MCF 10A (cell line): ENCODE data around the gene AMOTL2. TPM values are rescaled to one million over a fixed set of nuclear protein-coding genes. Genes with fewer than 3 reads are reported as not detected.

Experiments used
- BruUV-seq: library from RNA; stranded (reverse); fragments of 400-500 nt; replicated peaks from 2 replicates; lab custom pipeline; 2021; lab: Mats Ljungman, UMichigan
- CTCF ChIA-PET: fragments of 300-600 bp; sonication (Branson Sonifier 250); formaldehyde crosslinking; extraction: SDS; loops from one replicate; lab custom pipeline; 2021; ENCODE audit warnings: antibody characterized with exemption, inconsistent platforms; lab: Yijun Ruan, JAX
- POLR2A ChIA-PET: fragments of 300-600, 350-650 bp; sonication (Branson Sonifier 250); formaldehyde crosslinking; extraction: SDS; loops from one replicate; lab custom pipeline; 2020; ENCODE audit warnings: antibody characterized with exemption, inconsistent platforms; lab: Yijun Ruan, JAX
- DNase-seq: peaks from one replicate; pipeline ENCODE4 v3.0.0-alpha.2; 2018; ENCODE audit not compliant: unreplicated experiment
- H3K27ac Mint-ChIP-seq: one replicate; pipeline ENCODE4 v1.8.0; 2022; ENCODE audit warnings: mild to moderate bottlenecking, low read depth, mixed read lengths; ENCODE audit not compliant: unreplicated experiment
- H3K27me3 Mint-ChIP-seq: one replicate; pipeline ENCODE4 v1.8.0; 2022; ENCODE audit warnings: mixed read lengths; ENCODE audit not compliant: insufficient read depth, unreplicated experiment
- H3K36me3 Mint-ChIP-seq: one replicate; pipeline ENCODE4 v1.8.0; 2022; ENCODE audit warnings: mild to moderate bottlenecking, moderate library complexity, mixed read lengths; ENCODE audit not compliant: insufficient read depth, unreplicated experiment
- H3K4me1 Mint-ChIP-seq: one replicate; pipeline ENCODE4 v1.8.0; 2022; ENCODE audit warnings: mixed read lengths; ENCODE audit not compliant: insufficient read depth, unreplicated experiment
- H3K4me3 Mint-ChIP-seq: one replicate; pipeline ENCODE4 v1.8.0; 2022; ENCODE audit warnings: mild to moderate bottlenecking, moderate library complexity, mixed read lengths; ENCODE audit not compliant: unreplicated experiment
- H3K9me3 Mint-ChIP-seq: one replicate; pipeline ENCODE4 v1.8.0; 2022; ENCODE audit warnings: mixed read lengths; ENCODE audit not compliant: unreplicated experiment
- intact Hi-C: fragments of 100-400 bp; cut with micrococcal nuclease; formaldehyde crosslinking; loops from 2 replicates; pipeline ENCODE4 v1.14.1; 2022
- total RNA-seq: library from RNA; stranded (reverse); gene quantifications from 2 replicates; pipeline ENCODE4 v1.2.3, GENCODE V29; 2022
- TF ChIP-seq, protein P1 (sequence below): fragments of 200-600 bp; IDR thresholded peaks from one replicate; pipeline ENCODE4 v1.8.0; 2022; ENCODE audit warnings: antibody characterized with exemption, mild to moderate bottlenecking; ENCODE audit not compliant: unreplicated experiment

AMOTL2 gene
- total RNA-seq, 1 experiment from 2014 or later: 137 TPM

DNA sequence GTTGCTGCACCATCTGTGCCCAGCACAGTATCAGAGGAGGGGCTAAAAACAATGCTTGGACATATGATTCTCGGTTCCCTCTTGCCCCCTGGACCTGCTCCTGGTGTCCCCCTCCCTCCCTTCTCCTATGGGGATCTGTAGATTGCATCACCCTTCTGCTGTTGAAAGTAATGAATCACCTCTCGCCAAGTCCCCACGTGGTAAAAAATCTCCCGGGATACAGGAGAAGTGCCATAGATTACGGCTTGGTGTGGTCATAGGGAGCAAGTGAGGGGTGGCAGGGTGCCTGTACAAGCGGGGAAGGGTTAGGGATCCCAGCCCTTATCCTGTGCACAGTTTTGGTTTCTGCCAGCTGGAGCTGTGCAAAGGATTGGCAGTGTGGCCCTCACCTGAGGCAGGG lies 37.7 kb downstream of the AMOTL2 start:
- no peak overlapping the region for H3K4me3 Mint-ChIP-seq
- peak; percentile 83 for DNase-seq
- TF ChIP-seq, protein P1, sequence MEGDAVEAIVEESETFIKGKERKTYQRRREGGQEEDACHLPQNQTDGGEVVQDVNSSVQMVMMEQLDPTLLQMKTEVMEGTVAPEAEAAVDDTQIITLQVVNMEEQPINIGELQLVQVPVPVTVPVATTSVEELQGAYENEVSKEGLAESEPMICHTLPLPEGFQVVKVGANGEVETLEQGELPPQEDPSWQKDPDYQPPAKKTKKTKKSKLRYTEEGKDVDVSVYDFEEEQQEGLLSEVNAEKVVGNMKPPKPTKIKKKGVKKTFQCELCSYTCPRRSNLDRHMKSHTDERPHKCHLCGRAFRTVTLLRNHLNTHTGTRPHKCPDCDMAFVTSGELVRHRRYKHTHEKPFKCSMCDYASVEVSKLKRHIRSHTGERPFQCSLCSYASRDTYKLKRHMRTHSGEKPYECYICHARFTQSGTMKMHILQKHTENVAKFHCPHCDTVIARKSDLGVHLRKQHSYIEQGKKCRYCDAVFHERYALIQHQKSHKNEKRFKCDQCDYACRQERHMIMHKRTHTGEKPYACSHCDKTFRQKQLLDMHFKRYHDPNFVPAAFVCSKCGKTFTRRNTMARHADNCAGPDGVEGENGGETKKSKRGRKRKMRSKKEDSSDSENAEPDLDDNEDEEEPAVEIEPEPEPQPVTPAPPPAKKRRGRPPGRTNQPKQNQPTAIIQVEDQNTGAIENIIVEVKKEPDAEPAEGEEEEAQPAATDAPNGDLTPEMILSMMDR: no peak
- no peaks in the 10 kb centered on the region for H3K27me3 Mint-ChIP-seq
- peaks cover 5% of the 10 kb centered on the region for H3K36me3 Mint-ChIP-seq
- peak overlapping the region; percentile 23 for H3K27ac Mint-ChIP-seq
- peaks cover 77% of the 10 kb centered on the region for H3K4me1 Mint-ChIP-seq
- CTCF ChIA-PET: interaction anchor here (0.8 to 2.3 kb wide), 4 partner anchors 22 to 1630 kb away, joined by 3 to 8 read pairs (median 6); no protein-coding TSS in a partner anchor
- intact Hi-C loops: no loop called here
- POLR2A ChIA-PET: interaction anchor here (0.9 to 3.8 kb wide), 5 partner anchors 8 to 149 kb away, joined by 3 to 23 read pairs (median 5); partner anchors contain the start of genes ANAPC13 and CEP63
- BruUV-seq: no TSS peak
- H3K9me3 Mint-ChIP-seq: no peaks in the 10 kb centered on the region

DNA sequence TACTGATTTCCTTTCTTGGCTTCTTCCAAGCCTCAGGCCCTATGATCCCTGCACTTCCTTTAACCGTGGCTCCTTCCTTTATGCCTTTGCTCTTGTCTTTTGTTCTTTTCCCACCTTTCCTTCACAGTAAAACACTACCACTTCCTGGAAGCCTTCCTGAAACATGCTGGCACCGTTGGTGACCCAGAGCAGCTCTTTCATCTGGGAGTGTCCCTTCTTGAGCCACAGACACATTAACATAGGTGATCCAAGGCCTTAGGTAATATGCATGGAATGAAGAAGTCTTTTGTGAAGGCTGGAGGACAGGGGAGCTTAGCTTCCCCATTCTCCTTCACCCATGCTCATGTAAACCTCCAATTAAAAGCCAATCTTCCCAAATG lies 39.4 kb downstream of the AMOTL2 start:
- Mint-ChIP-seq H3K36me3 (no peaks in the 10 kb centered on the region), H3K27ac (peak overlapping the region; percentile 43), H3K27me3 (no peaks in the 10 kb centered on the region), H3K4me3 (peak overlapping the region; percentile 0), H3K4me1 (peaks cover 77% of the 10 kb centered on the region), H3K9me3 (no peaks in the 10 kb centered on the region)
- BruUV-seq: no TSS peak
- TF ChIP-seq, protein P1: no peak
- CTCF ChIA-PET: interaction anchor here (0.7 to 1.4 kb wide), 3 partner anchors 18 to 122 kb away, joined by 3 to 8 read pairs (median 3); no protein-coding TSS in a partner anchor
- intact Hi-C loops: no loop called here
- POLR2A ChIA-PET: interaction anchor here (0.7 to 3.8 kb wide), 6 partner anchors 8 to 139 kb away, joined by 3 to 23 read pairs (median 5); partner anchors contain the start of gene AMOTL2
- DNase-seq: no peak

DNA sequence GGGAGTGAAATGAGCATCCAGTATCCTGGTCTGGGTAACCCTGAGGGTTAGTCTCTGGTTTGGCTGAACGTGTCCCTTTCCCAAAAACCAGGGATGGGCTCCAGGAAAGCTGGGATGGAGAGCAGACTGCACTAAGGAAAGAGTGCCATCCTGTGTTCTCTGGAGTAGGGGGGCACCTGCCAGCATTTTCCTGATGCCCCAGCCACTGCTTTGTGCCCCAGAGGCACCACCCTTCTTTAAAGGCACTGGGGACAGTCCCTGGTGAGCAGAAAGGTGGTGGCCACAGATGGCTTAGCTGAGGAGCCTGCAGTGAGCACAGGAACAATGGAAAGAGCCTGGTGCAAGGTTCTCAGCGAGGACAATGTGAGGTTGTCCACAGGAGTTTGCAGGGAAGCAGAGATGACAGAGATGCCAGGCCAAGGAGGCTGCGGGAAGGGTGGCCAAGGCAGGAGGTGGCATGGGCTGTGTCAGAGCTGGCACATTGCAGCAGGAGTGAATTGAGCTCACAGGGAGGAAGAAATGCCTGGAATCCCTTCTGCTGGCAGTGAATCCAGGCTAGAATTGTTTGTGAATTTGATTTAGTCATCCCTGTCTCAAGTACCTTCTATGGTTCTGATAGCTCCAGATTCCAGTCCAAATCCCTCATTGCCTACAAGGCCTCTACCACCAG lies 39.9 kb downstream of the AMOTL2 start:
- TF ChIP-seq, protein P1: no peak
- H3K27me3 Mint-ChIP-seq: no peaks in the 10 kb centered on the region
- CTCF ChIA-PET: interaction anchor here (0.7 to 1.4 kb wide), 3 partner anchors 24 to 122 kb away, joined by 3 to 8 read pairs (median 3); no protein-coding TSS in a partner anchor

DNA sequence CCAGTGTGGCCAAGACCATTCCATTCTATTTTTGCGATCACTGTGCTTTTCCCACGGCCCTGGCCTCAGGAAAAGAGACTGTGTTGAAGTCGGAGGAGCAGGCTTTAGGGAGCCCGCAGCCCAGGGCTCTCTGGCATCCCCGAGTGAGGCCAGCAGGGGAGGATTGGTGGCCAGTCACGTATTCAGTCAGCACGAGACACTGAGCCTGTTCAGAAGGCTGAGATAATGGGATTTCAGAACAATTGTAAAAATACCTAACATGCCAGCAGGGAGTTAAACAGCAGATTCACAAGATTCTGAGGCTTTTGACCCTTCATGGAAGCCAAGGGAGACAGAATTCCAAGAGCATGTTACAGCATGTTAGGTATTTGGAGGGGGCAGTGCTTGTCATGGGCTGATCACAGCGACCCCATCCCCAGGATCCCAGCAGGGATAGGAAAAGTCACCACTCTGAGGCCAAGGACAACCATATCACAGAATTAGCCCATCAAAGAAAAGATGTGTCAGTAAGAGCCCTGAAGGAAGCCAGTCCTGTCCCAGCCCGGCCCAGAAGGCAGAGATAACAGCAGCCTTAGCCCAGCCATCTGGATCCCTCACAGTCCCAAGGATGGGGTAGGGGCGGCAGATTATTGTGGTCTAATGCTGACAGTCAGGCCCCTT lies 40.6 kb downstream of the AMOTL2 start:
- POLR2A ChIA-PET: interaction anchor here (0.6 to 4.7 kb wide), 4 partner anchors 18 to 1637 kb away, joined by 3 to 62 read pairs (median 16); partner anchors contain the start of gene AMOTL2

More for the DNA sequence above, 39.9 kb downstream of the AMOTL2 start:
- Mint-ChIP-seq H3K9me3 (no peaks in the 10 kb centered on the region), H3K27ac (peak overlapping the region; percentile 84), H3K4me3 (peak overlapping the region; percentile 0), H3K36me3 (no peaks in the 10 kb centered on the region), H3K4me1 (peaks cover 79% of the 10 kb centered on the region)
- intact Hi-C loops: no loop called here
- DNase-seq: no peak
- POLR2A ChIA-PET: interaction anchor here (0.7 to 3.8 kb wide), 5 partner anchors 11 to 140 kb away, joined by 3 to 23 read pairs (median 5); partner anchors contain the start of gene AMOTL2
- no TSS peak for BruUV-seq

More for the DNA sequence above, 40.6 kb downstream of the AMOTL2 start:
- H3K27me3 Mint-ChIP-seq: no peaks in the 10 kb centered on the region
- intact Hi-C loops: no loop called here
- H3K36me3 Mint-ChIP-seq: no peaks in the 10 kb centered on the region
- peak overlapping the region; percentile 84 for H3K27ac Mint-ChIP-seq
- CTCF ChIA-PET: interaction anchor here (0.7 to 1.2 kb wide), 2 partner anchors 19 to 29 kb away, joined by 3 read pairs; no protein-coding TSS in a partner anchor
- no TSS peak for BruUV-seq
- no peak overlapping the region for H3K4me3 Mint-ChIP-seq
- H3K4me1 Mint-ChIP-seq: peaks cover 83% of the 10 kb centered on the region
- TF ChIP-seq, protein P1: no peak
- no peak for DNase-seq
- H3K9me3 Mint-ChIP-seq: no peaks in the 10 kb centered on the region
